Left kidney (tissue), 2 donors: Measurements from ENCODE around the gene MRPL51. TPM values are rescaled to one million over a fixed set of nuclear protein-coding genes. Genes with fewer than 3 reads are reported as not detected.
"Not testable (repeated sequence)": the region's sequence is repeated elsewhere in the genome, so short reads cannot be mapped to it uniquely, and the experiment has no call there.

ENCODE experiments used
- DNase-seq: peaks from one replicate; pipeline ENCODE4 v3.0.0-alpha.2; 2013
- polyA plus RNA-seq: library from polyadenylated mRNA; unstranded; fragments of 120-200 nt; gene quantifications from one replicate; pipeline ENCODE4 v1.2.1, GENCODE V29; 2013; ENCODE audit not compliant: insufficient read length

Gene MRPL51
- polyA plus RNA-seq, 1 donor: 170 TPM

DNA sequence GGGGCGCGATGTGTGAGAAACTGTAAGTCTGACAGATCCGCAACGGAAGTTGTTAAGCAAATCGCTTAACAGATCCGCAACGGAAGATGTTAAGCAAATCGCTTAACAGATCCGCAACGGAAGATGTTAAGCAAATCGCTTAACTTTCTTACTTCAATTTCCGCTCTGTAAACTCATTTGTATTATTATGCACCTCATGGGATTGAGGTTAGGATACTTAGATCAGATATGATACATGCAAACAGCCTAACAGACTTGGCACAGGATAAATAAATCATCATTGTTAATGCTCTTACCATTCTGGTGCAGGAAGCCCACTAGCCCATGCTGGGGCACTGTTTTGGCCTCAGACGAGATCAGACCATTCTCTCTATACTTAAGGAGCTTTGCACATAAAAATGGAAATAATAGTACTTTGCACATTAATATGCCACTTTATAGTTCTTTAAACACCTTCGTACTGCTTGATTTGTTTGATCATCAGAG lies 1.2 kb upstream of the MRPL51 start:
- peak; percentile 11 for DNase-seq

DNA sequence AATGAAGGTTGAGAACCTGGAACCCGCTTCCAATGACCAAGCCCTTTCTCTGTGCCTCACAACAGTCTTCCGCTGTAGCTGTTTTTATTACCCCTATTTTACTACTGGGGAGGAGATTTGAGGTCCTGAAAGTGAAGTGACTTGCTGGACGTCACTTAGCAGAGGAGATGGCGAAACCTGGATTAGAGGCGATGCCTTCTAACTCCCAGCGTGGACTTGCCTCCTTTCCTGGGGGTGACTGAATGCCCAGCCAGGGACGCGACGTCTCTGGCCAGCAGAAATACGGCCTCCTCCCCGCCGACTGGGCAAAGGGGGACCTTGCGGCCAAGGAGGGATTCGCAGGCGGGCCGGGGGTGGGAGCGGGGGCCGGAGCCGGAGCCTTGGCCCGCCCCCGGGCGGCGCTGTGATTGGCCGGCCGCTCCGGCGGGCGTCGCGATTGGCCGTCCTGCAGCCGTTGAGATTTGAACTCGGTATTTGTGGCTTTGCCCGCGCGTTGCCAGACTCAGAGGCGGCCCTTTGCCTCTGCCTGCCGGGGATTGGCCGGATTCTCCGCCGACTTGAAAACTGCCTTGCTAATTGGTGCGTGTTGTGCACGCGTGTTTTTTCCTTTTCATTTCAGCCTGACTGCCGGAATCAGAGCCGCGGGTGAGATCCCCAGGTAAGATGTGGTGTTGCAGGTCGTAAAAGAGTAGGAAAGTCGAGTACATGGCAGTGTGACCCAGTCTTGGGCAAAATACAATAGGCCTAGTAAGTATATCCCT lies 615 bp upstream of the MRPL51 start, which contains the start of gene NCAPD2:
Gene NCAPD2, plus strand, starts transcription at position 606 of the 761 bp plus-strand sequence. CDS start 997 bp downstream, outside the sequence.
- DNase-seq: peak; percentile 94

DNA sequence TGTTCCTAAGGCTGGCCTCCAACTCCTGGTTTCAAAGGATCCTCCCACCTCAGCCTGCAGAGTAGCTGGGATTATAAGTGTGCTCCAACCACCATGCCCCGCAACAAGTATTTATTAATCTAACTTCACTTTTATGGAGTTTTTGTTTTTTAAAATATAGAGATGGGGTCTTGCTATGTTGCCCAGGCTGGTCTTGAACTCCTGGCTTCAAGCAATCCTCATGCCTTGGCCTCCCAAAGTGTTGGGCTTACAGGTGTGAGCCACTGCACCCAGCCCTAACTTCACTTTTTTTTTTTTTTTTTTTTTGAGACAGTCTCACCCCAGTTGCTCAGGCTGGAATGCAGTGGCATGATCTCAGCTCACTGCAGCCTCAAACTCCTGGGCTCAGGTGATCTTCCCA lies 2.4 kb downstream of the MRPL51 start:
- not testable (repeated sequence) for DNase-seq

DNA sequence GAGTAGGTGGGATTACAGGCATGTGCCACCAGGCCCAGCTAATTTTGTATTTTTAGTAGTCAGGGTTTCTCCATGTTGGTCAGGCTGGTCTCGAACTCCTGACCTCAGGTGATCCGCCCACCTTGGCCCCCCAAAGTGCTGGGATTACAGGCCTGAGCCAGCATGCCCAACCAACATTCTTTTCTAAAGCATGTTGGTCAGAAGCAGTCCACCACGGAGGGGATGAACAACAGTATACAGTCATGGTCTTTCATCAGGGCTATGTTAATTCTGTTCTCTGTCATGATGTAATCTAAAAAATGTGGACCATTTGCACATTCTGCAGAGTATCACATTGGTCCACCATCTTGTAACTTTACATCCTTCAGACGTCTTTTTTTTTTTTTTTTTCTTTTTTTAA lies 3.6 kb downstream of the MRPL51 start:
- no peak for DNase-seq

DNA sequence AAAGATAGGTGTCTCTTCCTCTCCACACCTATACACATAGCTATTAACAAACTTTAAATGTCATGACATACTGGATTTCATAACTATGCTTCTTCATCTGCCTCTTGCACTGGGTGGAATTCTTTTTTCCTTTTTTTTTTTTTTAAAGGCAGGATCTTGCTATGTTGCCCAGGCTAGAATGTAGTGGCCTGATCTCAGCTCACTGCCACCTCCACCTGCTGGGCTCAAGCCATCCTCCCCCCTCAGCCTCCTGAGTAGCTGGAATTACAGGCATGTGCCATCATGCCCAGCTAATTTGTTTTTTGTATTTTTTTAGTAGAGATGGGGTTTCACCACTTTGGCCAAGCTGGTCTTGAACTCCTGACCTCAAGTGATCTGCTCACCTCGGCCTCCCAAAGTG lies 4.8 kb downstream of the MRPL51 start:
- DNase-seq: no peak

DNA sequence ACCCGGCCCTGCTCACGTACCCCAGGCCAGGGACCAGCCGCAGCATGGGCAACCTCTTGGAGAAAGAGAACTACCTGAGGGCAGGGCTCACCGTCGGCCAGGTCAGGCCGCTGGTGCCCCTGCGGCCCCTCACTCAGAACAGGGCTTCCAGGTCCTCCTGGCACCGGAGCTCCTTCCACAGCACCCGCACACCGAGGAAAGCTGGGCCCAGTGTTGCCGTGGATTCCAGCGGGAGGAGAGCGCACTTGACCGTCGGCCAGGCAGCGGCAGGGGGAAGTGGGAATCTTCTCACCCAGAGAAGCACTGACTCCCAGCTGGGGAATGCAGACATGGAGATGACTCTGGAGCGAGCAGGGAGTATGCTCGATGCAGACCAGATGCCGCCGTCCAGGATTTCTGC lies 14.6 kb downstream of the MRPL51 start:
- DNase-seq: no peak

DNA sequence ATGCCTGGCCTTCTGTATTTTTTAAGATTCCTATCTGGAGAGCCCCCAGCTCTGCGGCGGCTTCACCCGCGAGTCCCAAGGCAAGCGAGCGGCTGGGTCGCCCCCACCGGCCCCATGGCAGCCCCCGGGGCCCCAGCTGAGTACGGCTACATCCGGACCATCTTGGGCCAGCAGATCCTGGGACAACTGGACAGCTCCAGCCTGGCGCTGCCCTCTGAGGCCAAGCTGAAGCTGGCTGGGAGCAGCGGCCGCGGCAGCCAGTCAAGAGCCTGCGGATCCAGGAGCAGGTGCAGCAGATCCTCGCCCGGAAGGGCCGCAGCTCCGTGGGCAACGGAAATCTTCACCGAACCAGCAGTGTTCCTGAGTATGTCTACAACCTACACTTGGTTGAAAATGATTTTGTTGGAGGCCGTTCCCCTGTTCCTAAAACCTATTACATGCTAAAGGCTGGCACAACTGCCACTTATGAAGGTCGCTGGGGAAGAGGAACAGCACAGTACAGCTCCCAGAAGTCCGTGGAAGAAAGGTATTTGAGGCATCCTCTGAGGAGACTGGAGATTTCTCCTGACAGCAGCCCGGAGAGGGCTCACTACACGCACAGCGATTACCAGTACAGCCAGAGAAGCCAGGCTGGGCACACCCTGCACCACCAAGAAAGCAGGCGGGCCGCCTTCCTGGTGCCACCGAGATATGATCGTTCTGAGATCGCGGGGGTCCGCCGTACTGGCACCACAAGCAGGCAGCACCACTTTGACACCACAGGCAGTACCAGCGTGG lies 15.3 kb downstream of the MRPL51 start:
- not testable (repeated sequence) for DNase-seq

DNA sequence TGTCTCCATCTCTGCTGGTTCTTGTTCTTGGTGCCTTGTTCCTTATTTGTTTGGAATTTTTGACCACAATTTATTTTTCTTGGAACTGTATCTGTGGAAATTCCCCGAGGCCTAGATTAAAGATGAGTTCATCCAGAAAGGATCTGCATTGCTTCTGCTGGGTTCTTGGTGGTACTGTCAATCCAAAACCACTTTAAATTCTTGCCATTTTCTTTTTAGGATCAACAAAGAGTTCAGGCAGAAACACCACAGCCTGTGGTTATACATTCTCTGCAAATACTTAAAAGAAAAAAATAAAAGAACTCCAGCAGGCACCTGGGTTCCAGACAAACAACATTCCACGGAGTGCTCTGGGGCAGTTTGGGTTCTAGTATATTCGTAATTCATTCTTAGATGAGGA lies 16.6 kb downstream of the MRPL51 start:
- no peak for DNase-seq

DNA sequence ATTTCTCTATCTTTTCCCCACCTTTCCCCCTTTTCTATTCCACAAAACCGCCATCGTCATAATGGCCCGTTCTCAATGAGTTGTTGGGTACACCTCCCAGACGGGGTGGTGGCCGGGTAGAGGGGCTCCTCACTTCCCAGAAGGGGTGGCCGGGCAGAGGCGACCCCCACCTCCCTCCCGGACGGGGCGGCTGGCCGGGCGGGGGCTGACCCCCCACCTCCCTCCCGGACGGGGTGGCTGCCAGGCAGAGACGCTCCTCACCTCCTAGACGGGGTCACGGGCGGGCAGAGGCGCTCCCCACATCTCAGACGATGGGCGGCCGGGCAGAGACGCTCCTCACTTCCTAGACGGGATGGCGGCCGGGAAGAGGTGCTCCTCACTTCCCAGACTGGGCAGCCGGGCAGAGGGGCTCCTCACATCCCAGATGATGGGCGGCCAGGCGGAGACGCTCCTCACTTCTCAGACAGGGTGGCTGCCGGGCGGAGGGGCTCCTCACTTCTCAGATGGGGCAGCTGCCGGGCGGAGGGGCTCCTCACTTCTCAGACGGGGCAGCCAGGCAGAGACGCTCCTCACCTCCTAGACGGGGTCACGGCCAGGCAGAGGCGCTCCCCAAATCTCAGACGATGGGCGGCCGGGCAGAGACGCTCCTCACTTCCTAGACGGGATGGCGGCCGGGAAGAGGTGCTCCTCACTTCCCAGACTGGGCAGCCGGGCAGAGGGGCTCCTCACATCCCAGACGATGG lies 17.7 kb downstream of the MRPL51 start:
- DNase-seq: not testable (repeated sequence)

DNA sequence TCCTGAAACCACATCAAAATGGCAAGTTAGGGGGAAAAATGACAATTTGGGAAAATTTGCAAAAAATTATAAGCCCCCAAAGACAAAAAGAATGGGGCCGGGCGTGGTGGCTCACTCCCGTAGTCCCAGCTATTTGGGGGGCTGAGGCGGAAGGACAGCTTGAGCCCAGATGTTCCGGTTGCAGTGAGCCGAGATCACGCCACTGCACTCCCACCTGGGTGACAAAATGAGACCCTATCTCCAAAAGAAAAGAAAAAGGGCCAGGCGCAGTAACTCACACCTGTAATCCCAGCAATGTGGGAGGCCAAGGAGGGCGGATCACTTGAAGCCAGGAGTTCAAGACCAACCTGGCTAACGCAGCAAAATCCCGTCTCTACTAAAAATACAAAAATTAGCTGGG lies 20.6 kb downstream of the MRPL51 start:
- no peak for DNase-seq

DNA sequence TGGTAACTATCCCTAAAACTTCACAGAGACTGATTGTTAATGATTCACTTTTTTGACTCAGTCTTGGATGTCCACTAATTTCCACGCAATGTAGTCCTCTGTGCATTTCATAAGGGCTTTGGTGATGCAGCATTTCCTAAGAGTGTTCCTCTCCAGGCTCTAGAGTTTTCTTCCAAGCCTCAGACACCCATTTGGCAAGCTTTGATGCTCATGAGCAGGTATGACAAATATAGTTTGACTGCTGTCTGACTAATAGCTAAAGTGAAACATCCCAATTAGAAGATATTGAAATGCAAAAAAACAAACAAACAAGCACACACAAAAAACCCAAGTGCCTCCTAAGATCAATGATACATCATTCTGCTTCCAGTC lies 21.1 kb downstream of the MRPL51 start:
- no peak for DNase-seq

DNA sequence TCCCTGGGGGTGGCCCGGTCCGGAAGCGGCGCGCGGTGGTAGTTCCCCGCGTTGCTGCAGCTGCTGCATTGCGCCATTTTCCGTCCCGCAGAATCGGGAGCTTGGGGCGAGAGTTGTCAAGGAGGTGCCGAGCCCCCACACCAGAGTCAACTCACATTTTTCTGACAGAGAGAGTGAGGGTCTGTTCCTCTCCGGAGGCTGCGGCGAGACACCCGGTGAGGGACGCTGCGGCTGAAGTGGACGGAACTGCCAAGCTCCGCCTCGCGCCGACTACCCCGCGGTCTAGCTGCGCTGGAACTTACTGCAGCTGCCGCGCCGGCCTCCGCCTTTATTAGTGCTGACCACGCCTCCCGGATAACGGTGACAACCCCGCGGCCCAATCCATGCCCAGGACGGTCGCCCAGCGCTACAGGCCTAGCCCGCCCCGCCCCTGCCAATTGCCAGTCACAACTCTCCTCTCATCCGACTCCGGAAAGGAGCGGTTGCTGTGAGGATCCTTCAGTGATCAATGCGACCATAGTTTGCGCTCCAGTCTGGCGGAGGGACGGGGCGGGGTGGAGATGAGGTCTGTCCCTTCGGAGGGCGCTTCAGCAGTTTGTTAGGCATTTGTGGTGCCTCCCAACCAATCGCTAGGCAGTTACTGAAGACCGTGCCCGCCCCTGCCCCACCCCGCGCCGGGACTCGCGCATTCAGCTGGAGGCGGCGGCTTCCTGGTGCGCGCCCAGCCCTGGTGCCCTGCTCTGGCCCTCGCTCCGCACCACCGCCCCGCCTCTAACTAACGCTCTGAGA lies 22.5 kb downstream of the MRPL51 start, which contains the start of gene VAMP1:
Gene VAMP1, minus strand, starts transcription at position 303 of the 789 bp plus-strand sequence. Its CDS starts 146 bp downstream, at position 157.
- DNase-seq: peak; percentile 94

DNA sequence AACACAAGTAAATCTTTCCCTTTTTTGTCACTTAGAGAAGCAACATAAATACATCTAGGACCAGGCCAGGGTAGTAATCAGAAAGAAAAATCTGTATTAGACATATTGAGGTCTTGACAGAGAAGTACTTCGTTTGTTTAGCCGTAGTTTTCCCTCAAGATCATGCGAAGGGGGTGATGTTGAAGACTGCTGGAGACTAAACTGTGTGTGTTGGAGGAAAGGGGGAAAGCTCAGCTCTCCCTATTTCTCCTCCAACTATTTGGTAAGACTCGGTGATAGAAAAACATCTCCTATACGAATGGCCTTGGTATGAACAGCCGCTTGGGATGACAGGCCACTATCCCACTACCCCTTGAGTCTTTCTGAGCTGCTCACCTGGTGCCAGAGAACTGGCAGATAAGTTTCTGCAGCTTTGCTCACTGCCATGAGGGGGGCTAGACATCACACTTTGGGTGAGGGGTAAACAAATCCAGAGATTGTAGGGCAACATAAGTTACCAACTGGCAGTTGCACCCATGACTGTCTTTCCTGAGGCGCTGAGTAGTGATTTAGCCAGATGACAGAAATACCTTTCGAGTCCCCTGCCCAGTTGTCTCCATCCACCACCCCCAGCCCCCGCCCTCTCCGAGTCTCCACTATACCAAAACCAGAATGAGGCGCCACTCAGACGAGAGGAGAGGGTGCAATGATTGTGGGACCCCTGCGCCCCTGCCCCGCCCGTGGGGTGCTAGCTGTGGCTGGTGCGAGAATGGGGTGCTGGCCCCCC lies 23.3 kb downstream of the MRPL51 start:
- no peak for DNase-seq

DNA sequence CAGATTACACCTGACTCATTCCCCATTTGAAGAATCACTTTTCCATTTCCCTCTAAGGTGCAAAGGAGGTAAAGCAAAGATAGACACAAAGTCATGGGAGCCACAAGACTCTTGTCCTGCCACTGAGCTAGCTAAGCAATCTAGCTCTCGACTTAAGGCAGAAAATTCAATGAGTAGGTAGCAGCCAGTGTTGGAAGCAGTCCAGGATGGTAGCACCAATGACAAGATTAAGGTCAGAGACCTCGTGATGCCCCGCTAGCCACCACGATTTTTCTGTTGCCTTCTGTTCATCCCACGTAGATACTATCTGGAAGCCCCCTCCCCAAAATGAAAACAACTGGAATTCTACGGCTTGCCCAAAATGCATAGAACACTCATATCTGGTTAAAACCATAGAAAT lies 24.0 kb downstream of the MRPL51 start:
- no peak for DNase-seq

DNA sequence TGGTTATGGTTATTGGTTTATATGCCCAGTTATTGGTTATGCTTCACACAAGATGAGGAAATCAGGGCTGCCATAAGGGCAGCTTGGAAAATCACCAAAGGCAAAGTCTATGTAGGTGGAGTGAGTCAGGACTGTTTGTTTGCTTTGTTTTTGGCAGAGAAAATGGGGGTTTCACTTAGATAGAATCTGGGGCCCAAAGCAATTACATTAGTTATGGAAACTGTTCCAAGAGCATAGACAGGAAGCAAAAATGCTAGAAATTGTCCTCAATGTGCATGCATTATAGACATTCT lies 24.8 kb downstream of the MRPL51 start:
- DNase-seq: no peak

DNA sequence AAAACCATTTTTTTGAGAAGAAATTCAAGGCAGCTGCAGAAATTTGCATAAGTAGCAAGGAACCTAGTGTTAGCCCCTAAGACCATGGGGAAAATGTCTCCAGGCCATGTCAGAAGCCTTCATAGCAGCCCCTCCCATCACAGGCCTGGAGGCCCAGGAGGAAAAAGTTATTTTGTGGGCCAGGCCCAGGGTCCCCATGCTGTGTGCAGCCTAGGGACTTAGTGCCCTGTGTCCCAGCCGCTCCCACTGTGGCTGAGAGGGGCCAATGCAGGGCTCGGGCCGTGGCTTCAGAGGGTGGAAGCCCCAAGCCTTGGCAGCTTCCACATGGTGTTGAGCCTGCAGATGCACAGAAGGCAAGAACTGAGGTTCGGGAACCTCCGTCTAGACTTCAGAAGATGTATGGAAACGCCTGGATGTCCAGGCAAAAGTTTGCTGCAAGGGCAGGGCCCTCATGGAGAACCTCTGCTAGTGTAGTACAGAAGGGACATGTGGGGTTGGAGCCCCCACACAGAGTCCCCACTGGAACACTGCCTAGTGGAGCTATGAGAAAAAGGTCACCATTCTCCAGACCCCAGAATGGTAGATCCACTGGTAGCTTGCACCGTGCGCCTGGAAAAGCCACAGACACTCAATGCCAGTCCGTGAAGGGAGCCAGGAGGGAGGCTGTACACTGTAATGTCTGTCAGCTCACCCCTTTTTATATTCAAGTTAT lies 25.3 kb downstream of the MRPL51 start:
- DNase-seq: not testable (repeated sequence)

DNA sequence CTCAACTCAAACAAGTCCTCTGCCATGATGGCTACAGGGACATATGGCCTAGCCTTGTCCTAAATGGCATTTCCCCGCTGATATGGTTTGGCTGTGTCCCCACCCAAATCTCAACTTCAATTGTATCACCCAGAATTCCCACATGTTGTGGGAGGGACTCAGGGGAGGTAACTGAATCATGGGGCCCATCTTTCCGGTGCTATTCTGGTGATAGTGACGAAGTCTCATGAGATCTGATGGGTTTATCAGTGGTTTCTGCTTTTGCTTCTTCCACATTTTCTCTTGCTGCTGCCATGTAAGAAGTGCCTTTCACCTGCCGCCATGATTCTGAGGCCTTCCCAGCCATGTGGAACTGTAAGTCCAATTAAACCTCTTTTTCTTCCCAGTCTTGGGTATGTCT lies 26.3 kb downstream of the MRPL51 start:
- not testable (repeated sequence) for DNase-seq

DNA sequence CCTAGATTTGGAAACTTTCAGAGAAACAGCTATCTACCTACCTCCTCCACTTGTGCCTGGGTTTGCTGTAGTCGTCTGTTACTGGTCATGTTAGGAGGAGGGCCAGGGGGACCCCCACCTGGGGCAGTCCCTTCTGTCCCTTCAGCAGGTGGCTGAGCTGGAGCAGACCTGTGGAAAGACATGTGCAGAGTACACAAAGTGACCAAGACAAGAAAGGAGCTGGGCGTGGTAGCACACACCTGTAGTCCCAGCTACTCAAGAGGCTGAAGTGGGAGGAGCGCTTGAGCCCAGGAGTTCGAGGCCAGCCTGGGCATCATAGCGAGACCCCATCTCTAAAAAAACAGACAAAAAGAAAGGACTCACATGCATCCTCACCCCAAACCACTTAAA lies 26.9 kb downstream of the MRPL51 start:
- DNase-seq: no peak

DNA sequence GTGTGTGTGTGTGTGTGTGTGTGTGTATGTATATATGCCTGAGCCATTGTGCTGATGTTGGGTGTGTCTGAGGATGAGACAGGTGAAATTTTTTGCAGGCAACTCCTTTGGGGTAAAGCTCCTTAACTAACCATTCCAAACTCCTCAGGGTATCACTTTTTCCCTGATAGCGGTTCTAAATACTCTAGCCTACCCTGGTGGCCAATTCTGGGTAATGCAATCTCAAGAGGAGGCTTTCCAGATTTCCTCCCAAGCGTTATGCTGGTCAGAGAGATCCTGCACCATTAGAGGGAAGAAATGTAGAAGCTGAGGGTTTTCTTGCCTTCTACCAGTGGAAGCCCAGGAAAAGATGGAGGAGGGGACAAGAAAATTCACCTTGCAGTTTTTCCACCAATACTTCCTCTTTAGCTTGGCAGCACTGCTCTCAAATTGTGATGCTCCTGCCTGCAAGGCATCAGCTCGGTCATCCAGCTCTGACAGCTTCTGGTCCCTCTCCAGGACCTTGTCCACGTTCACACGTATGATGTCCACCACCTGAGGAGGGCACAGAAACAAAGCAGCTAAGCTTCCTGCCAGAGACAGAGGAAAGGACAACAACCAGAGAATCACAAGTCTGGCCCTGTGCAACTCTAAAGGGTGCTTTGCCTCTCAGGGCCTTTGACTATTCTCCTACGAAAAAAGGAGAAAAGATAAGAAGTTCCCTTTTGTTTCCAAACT lies 27.4 kb downstream of the MRPL51 start:
- DNase-seq: peak; percentile 74

DNA sequence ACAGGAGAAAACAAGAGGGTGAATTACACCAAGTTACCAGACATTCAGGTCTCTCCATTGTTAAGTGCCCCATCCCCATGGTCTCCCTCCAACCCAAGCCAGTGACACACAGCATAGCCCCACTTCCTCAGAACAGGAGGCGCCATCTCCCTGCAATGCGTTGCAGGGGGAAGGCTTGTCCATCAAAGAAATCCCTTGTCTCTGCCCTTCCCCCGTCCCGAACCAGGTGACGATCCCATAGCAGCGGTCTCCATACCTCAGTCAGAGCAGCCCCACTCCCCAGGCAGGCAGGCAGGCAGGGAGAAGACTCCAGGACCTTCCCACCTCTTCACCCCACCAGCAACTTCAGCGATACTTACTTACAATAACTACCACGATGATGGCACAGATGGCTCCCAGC lies 28.5 kb downstream of the MRPL51 start:
- no peak for DNase-seq
